Testis (tissue), 3 donors: Measurements from ENCODE around the gene TNFRSF4. TPM values are rescaled to one million over a fixed set of nuclear protein-coding genes. Genes with fewer than 3 reads are reported as not detected.

ENCODE experiments used
- DNase-seq: peaks from one replicate; pipeline ENCODE4 v3.0.0-alpha.2; 2019
- H3K27ac ChIP-seq, 2 donors: fragments of 200-600 bp; sonication (generic); one replicate each; pipeline ENCODE4 v1.5.1; 2019
- H3K27me3 ChIP-seq: fragments of 200-600 bp; sonication (generic); one replicate; pipeline ENCODE4 v1.5.1; 2019
- H3K36me3 ChIP-seq: fragments of 200-600 bp; sonication (generic); one replicate; pipeline ENCODE4 v1.5.1; 2017; ENCODE audit warnings: low read depth; ENCODE audit errors: missing control alignments
- H3K4me1 ChIP-seq: fragments of 200-600 bp; sonication (generic); one replicate; pipeline ENCODE4 v1.5.1; 2019
- H3K4me3 ChIP-seq, 2 donors: fragments of 200-600 bp; sonication (generic); one replicate each; pipeline ENCODE4 v1.5.1; 2017 to 2019
- H3K9me3 ChIP-seq: fragments of 200-600 bp; sonication (generic); one replicate; pipeline ENCODE4 v1.5.1; 2017
- POLR2A ChIP-seq: fragments of 450-650 bp; IDR thresholded peaks from one replicate; pipeline ENCODE4 v1.6.1; 2017; ENCODE audit warnings: antibody characterized with exemption, mild to moderate bottlenecking, moderate library complexity
- WGBS, 2 donors: methylation state at CpG; one replicate each; pipeline ENCODE4 v1.1.5; 2018; 5-methylcytosine and 5-hydroxymethylcytosine counted together
- intact Hi-C: fragments of 100-400 bp; cut with DNase I; formaldehyde crosslinking; loops from one replicate; pipeline ENCODE4 v1.15.1; 2023; ENCODE audit warnings: low total_unique reads
- polyA plus RNA-seq: library from polyadenylated mRNA; stranded (reverse); fragments of 350-450 nt; fragmentation: Illumina TruSeq; extraction: RNeasy Lipid Tissue Mini Kit (QIAGEN cat#74804); gene quantifications from one replicate; pipeline ENCODE4 v1.2.3, GENCODE V29; 2014; ENCODE audit warnings: low read depth, low replicate concordance; ENCODE audit not compliant: insufficient read depth
- total RNA-seq, 2 donors: library from RNA; depleted of rRNA; stranded (reverse); fragments of >200 nt; gene quantifications; one replicate each; pipeline ENCODE4 v1.2.3, GENCODE V29; 2016
- TF ChIP-seq, protein P1 (sequence below), 3 experiments: fragments of 450-650 bp in 2 of 3; fragments of 200-600 bp in 1 of 3; sonication (generic) in 1 of 3; IDR thresholded peaks; one replicate each; pipeline ENCODE4 v1.5.1; 2016 to 2019; ENCODE audit warnings: antibody characterized with exemption in 3 of 3, mild to moderate bottlenecking in 2 of 3, moderate library complexity in 1 of 3

Gene TNFRSF4
- total and polyA plus RNA-seq, 3 donors from 2014 or later, result 0.80 to 1.4 (median 0.87) TPM

- H3K27me3 ChIP-seq, result no peaks in the 10 kb centered on the region
- intact Hi-C loops, result loop anchor here (10.0 kb wide), 1 partner anchor 116 kb away; no protein-coding TSS in a partner anchor
- no peaks in the 10 kb centered on the region for H3K9me3 ChIP-seq
- no peak for DNase-seq
- H3K4me1 ChIP-seq, result no peaks in the 10 kb centered on the region
- TF ChIP-seq, protein P1, sequence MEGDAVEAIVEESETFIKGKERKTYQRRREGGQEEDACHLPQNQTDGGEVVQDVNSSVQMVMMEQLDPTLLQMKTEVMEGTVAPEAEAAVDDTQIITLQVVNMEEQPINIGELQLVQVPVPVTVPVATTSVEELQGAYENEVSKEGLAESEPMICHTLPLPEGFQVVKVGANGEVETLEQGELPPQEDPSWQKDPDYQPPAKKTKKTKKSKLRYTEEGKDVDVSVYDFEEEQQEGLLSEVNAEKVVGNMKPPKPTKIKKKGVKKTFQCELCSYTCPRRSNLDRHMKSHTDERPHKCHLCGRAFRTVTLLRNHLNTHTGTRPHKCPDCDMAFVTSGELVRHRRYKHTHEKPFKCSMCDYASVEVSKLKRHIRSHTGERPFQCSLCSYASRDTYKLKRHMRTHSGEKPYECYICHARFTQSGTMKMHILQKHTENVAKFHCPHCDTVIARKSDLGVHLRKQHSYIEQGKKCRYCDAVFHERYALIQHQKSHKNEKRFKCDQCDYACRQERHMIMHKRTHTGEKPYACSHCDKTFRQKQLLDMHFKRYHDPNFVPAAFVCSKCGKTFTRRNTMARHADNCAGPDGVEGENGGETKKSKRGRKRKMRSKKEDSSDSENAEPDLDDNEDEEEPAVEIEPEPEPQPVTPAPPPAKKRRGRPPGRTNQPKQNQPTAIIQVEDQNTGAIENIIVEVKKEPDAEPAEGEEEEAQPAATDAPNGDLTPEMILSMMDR (IDR thresholded peaks at IDR 0.05), result no peak
- no peak for TF ChIP-seq POLR2A
- H3K36me3 ChIP-seq, result no peaks in the 10 kb centered on the region
- no peak overlapping the region for H3K4me3 ChIP-seq
- no peak overlapping the region for H3K27ac ChIP-seq
- WGBS, 2 donors, result 57 to 76% methylated on average over 4 to 7 of the region's 11 CpGs
Observed at GRCh38 chr1:1240348-1240732, 26.4 kb upstream of the TNFRSF4 start.

GRCh38 chr1:1239614-1240347 lies 25.8 kb upstream of the TNFRSF4 start:
- 48% methylated on average over 30 of the region's 30 CpGs; no CpG with 5 or more reads in 1 of the 2 donors for WGBS, 2 donors
- H3K36me3 ChIP-seq, result no peaks in the 10 kb centered on the region
- TF ChIP-seq, protein P1 (IDR thresholded peaks at IDR 0.05), result no peak
- TF ChIP-seq POLR2A, result no peak
- no peak for DNase-seq
- H3K9me3 ChIP-seq, result no peaks in the 10 kb centered on the region
- no peak overlapping the region for H3K27ac ChIP-seq
- intact Hi-C loops, result loop anchor here (10.0 kb wide), 1 partner anchor 115 kb away; no protein-coding TSS in a partner anchor
- no peaks in the 10 kb centered on the region for H3K27me3 ChIP-seq
- H3K4me3 ChIP-seq, result no peak overlapping the region
- H3K4me1 ChIP-seq, result no peaks in the 10 kb centered on the region

- Histone ChIP-seq H3K4me1 (no peaks in the 10 kb centered on the region), H3K27me3 (no peaks in the 10 kb centered on the region), H3K36me3 (no peaks in the 10 kb centered on the region), H3K4me3 (no peak overlapping the region), H3K27ac (no peak overlapping the region), H3K9me3 (no peaks in the 10 kb centered on the region)
- TF ChIP-seq POLR2A, result no peak
- TF ChIP-seq, protein P1 (IDR thresholded peaks at IDR 0.05), result no peak
- intact Hi-C loops, result no loop called here
- DNase-seq, result no peak
- WGBS, 2 donors, result 67% methylated on average over 15 of the region's 15 CpGs; no CpG with 5 or more reads in 1 of the 2 donors
Observed at GRCh38 chr1:1239227-1239613, 25.3 kb upstream of the TNFRSF4 start.

DNA sequence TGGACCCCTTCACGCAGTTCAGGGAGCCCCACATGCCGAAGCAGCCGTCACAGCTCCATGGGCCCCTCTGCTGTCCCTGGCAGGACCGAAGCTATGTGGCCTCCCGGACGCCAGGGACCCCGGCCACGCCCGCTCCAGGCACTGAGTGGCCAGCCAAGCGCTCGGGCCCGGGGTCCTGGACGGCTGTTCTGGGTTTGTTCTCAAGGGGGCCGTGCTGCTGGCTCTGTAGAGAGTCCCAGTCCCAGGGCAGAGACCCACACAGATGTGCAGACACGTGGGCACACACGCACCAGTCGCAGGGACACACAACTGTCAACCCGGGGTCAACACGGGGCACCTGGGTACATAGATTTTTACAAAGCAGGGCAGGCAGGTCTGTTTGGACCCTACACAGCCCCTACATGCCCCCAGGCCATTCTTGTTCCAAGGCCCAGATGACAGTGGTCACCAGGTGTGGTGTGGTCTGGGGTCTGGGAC lies 24.8 kb upstream of the TNFRSF4 start:
- no peak for DNase-seq
- H3K27me3 ChIP-seq, result no peaks in the 10 kb centered on the region
- TF ChIP-seq, protein P1 (IDR thresholded peaks at IDR 0.05), result no peak
- no peak for TF ChIP-seq POLR2A
- no peak overlapping the region for H3K27ac ChIP-seq
- no peak overlapping the region for H3K4me3 ChIP-seq
- 73 to 81% methylated on average over 9 to 15 of the region's 19 CpGs for WGBS, 2 donors
- no peaks in the 10 kb centered on the region for H3K36me3 ChIP-seq
- H3K9me3 ChIP-seq, result no peaks in the 10 kb centered on the region
- intact Hi-C loops, result no loop called here
- H3K4me1 ChIP-seq, result no peaks in the 10 kb centered on the region
